Activated naive CD4-positive, alpha-beta T cell treated with anti-CD3 and anti-CD28 coated beads, Interleukin-2, amount 50 U/mL, for 72 hours (primary cell): Measurements from ENCODE around the gene PNPT1. TPM values are rescaled to one million over a fixed set of nuclear protein-coding genes. Genes with fewer than 3 reads are reported as not detected.

Source experiments
- total RNA-seq, 2 donors: library from RNA; stranded (reverse); gene quantifications; one replicate each; pipeline ENCODE4 v1.2.3, GENCODE V29; 2022

Gene PNPT1
- total RNA-seq, 2 donors from 2014 or later: 33.2 to 48.5 TPM

Other genes starting within 250 kb of the PNPT1 start
- 10 to 100 TPM; 20.9 to 37.1 TPM for gene CFAP36, start 174.1 kb downstream of the PNPT1 start, total RNA-seq
- 10 to 100 TPM; 53.4 to 76.0 TPM for gene PPP4R3B, start 76.2 kb downstream of the PNPT1 start, total RNA-seq
- gene EFEMP1, start 229.9 kb upstream of the PNPT1 start, total RNA-seq: not detected